Inflammatory macrophage treated with lipopolysaccharide for 4 hours (primary cell): ENCODE data around the gene TMEM30A.

ENCODE experiments used
- DNase-seq: peaks from one replicate; pipeline ENCODE4 v3.0.0-alpha.2; 2020

TMEM30A gene

DNA sequence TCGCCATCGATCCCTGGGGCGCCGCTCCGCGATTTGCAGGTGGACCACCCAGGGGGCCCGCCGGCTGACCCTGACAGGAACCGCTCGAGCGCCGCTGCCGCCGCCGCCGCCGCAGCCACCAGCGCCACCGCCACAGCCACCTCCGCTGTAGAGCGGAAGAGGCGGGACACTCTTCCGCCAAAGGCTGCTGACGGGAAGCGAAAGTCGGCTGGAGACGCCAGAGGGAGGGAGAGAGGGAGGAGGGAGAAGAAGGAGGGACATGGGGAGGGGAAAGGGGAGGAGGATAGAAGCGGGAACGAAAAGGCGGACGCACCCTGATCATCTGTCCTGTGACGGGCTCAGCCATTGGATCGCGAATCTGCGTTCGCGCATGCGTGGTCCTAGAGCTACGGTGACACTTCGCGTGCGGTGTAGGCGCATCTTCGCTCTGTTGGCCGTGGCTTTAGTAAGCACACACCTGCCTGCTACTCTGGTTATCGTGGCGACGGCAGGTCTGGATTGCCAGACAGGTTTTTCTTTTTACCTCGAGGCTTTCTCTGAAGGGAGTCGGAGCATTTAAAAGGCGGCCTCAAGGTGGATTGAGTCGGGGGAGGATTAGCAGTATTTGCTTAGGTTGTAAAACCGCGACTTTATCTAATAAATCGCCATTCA is at the start of gene TMEM30A:
TMEM30A (minus strand) TSS at position 161 of the 651 bp plus-strand sequence; CDS start at position 7, 154 bp downstream.
- DNase-seq: peak; percentile 99

- no peak for DNase-seq
Observed at GRCh38 chr6:75333676-75334200, 49.1 kb upstream of the TMEM30A start.

DNA sequence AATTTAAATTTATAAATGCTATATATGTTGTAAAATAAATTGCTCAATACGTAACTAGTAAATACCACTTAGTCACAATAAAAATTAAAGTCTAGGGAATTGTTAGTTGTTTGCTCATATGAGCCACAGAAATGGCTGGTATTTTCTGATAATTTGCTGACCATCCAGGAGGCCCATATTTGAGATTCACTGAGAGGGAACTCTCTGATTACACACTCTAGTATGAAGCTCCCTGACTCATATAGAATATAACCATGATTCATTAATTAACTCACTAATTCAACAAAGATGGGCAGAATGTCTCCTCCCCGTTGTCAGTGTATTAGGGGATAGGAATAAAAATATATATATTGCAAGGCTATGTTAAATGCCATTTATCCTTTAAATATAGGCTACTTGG is 46.6 kb upstream of the TMEM30A start:
- DNase-seq: no peak

GRCh38 chr6:75329703-75330102 is 45.1 kb upstream of the TMEM30A start:
- no peak for DNase-seq

GRCh38 chr6:75327807-75328206 is 43.2 kb upstream of the TMEM30A start:
- DNase-seq: no peak

GRCh38 chr6:75326557-75327258 is 42.1 kb upstream of the TMEM30A start:
- no peak for DNase-seq

- DNase-seq: no peak
Observed at GRCh38 chr6:75318900-75319299, 34.3 kb upstream of the TMEM30A start.

DNA sequence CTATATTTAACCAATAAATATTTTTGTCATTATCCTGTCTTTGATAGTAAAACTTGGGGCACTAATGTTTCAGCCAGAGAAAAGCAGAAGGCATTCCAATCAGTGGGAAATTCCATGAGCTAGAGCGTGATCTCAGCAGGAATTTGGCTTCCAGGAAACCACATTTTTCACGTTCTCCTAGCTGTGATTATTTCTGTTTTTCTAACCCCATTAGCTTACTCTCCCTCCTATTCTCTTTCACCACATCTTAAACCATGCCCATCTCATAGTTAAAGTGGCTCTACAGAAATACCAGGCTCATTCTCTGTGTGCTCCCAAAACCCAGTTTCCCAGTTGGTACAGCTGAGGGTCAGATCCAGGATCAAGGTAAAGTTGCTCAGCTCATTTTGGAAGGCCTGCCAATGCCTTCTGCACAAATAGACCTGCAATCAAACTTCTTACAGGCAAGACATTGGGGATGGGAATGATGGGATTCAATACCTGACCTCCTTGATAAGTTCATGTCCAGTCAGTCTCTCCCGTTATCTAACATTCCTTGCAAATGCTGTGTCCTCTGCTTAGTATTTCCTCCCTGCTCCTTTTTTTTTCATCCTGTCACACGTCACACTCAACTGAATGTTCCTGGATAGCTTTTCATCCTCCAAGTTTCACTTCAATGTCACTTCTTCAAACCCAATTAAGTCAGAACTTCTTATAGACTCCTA is 33.1 kb upstream of the TMEM30A start:
- DNase-seq: no peak

GRCh38 chr6:75315978-75316377 is 31.4 kb upstream of the TMEM30A start:
- no peak for DNase-seq

DNA sequence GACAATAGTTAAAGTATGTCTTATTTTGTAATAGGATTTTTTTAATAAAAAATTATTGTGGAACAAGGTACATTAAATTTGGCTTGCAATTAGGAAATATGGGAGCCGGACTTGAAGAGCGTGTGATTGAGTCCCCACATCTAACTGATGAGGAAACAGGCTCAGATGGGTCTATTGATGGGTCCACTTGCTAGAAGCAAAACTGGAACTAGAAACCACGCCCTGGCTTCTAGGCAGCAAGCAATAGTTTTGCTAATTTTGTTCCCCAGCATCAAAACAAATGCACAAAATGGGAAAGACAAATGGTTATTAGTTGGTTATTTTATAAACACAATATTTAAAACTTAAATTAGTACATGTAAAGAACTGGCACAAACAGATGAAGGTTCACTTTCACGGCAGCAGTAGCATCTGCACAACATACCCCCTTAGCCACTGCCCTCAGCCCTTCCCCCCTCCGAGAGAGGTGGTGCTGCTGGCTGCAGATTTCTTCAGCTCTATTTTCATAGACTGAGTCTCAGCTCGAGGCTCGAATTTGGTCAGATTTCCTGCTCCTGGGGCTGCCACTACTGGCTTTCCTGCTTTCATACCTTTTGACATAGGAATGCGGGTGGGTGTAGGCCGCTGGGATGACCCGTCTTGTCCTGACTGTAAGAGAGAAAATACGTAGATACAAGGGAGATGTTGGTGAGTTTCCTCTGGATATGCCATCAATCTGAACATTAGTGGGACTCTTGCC is 23.8 kb upstream of the TMEM30A start:
- no peak for DNase-seq

- no peak for DNase-seq
Observed at GRCh38 chr6:75307364-75308004, 22.9 kb upstream of the TMEM30A start.

GRCh38 chr6:75306064-75306463 is 21.5 kb upstream of the TMEM30A start:
- no peak for DNase-seq

DNA sequence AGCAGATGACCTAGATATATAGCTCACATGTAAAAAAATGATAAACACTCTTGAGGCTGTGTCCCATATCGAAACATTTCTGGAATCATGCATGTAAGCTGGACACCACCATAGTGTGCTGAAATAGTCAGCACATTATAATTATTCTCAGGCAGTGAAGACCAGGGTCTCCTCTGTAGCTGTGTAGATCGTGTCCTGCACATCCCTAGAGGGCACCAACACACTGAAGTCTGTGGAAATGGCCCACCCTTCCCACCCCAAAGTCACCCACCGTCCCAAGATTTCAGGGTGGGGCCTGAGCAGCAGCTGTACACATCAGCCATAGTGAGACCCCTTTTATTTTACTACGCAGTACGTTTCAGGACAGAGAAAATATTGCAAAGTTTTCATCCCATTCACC is 21.0 kb upstream of the TMEM30A start:
- DNase-seq: no peak

- no peak for DNase-seq
Observed at GRCh38 chr6:75302280-75302679, 17.7 kb upstream of the TMEM30A start.

- no peak for DNase-seq
Observed at GRCh38 chr6:75301537-75301936, 16.9 kb upstream of the TMEM30A start.

DNA sequence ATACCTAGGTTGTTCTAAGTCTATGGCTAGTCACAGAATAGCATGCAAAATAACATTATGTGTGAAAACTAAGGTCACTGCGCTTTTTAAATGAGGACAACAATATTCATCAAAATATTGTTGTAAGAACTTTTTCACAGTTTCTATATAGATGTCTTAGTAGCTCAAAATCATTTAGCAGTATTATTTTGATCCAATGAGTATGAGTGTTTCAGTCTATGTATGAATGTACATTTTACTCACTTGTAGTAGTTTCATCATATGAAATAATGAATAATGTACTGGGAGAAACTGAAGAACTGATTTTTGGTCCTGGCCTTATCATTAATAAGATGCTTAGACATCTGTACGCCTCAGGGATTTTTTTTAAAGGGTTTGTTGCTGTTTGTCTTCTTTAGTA is 16.5 kb upstream of the TMEM30A start:
- no peak for DNase-seq

DNA sequence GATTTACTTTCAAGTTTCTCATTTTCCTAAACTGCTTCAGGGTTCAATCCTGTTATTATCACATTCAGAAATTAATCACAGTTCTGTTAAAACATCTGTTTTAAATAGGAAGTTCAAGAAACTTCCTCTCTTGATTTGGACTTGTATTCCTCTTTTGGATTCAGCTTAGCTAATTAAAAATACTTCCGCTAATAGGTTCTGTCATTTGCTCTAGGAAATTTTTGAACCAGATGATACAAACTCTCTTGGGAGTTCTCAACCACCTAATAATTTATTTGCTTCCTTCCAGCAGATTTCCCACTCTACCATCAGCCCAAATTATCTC is 15.9 kb upstream of the TMEM30A start:
- DNase-seq: peak; percentile 66

GRCh38 chr6:75299801-75300530 is 15.4 kb upstream of the TMEM30A start:
- DNase-seq: no peak

- DNase-seq: peak; percentile 64
Observed at GRCh38 chr6:75296811-75297779, 12.5 kb upstream of the TMEM30A start.

DNA sequence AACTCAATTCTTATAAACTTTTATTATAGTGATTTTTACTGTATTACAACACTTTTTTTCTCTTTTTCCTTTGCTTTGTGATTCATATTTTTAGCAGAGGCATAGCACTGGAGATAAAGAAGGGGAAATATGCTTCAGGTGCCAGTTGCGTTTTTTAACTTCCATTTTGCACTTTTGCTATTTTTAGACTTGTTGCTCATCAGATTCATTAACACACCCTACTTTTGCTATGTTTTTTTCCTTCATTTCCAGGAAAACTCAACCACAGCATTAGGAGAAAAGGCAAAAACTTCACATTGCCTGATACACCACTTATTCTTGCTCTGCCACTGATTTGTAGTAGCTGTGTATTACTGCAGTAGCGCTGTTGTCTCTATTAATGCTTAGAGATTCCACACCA is 8.0 kb upstream of the TMEM30A start:
- no peak for DNase-seq

- DNase-seq: no peak
Observed at GRCh38 chr6:75291744-75292143, 7.2 kb upstream of the TMEM30A start.
